ENCODE results near the gene KIF27.
"Not testable (repeated sequence)": the region's sequence is repeated elsewhere in the genome, so short reads cannot be mapped to it uniquely, and the experiment has no call there.

The KIF27 gene

DNA sequence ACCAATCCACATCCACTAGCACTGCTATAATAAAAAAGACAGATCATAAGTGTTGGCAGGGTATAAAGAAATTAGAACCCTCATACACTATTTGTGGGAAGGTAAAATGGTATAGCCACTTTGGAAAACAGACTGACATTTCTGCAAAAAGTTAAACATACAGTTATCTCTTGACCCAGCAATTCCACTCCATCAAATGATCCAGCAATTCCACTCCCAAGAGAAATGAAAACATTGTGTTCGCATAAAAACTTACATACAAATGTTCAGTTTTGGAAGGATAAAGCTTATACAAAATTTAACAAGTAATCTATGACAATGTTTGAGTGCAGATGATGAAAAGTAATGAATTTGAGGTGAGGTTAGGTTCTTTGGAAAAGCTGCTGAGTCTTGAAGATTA, 2.1 kb downstream of the KIF27 start:
- H4K91ac ChIP-seq (ENCODE audit: low read depth, low read length, poor library complexity), result no peak overlapping the region
- H3K27me3 ChIP-seq (ENCODE audit: control insufficient read depth in 3 of 3, insufficient read depth in 3 of 3, low read depth in 1 of 3, low read length in 3 of 3), result no peaks in the 10 kb centered on the region
- no peak overlapping the region for H3K4me3 ChIP-seq (ENCODE audit: low read length in 2 of 2)
- no peak overlapping the region for H2BK5ac ChIP-seq (ENCODE audit: low read length)
- peaks cover 0 to 17% of the 10 kb centered on the region in 2 donors for H3K36me3 ChIP-seq (replicated peaks in 1 of 2; ENCODE audit: control insufficient read depth in 2 of 2, insufficient read depth in 2 of 2, low read length in 2 of 2)
- H3K9ac ChIP-seq (ENCODE audit: low read depth, low read length, poor library complexity), result no peak overlapping the region
- no peak overlapping the region for H3K27ac ChIP-seq (replicated peaks; ENCODE audit: low read length)
- H2BK120ac ChIP-seq (ENCODE audit: low read depth, low read length), result no peak overlapping the region
- no peak overlapping the region for H3K23ac ChIP-seq (ENCODE audit: low read depth, low read length, poor library complexity)
- WGBS, 2 donors (ENCODE audit: extremely low coverage in 2 of 2, insufficient read length in 2 of 2, insufficient replicate concordance in 1 of 2), result no CpG with 5 or more reads among the region's 1 CpG
- H3K9me3 ChIP-seq (replicated peaks in 1 of 2; ENCODE audit: control insufficient read depth in 2 of 2, insufficient read depth in 1 of 2, low read depth in 1 of 2, low read length in 2 of 2), result no peaks in the 10 kb centered on the region
- DNase-seq (ENCODE audit: low spot score), result no peak
- no peak overlapping the region for H2AK5ac ChIP-seq (ENCODE audit: low read depth, low read length)
- no peak overlapping the region for H2AFZ ChIP-seq (ENCODE audit: low read length)
- H3K18ac ChIP-seq (ENCODE audit: low read length), result no peak overlapping the region
- no peaks in the 10 kb centered on the region for H3K79me1 ChIP-seq (ENCODE audit: low read depth, low read length)
- no peak overlapping the region for H4K8ac ChIP-seq (ENCODE audit: low read depth, low read length)
- H2BK15ac ChIP-seq (ENCODE audit: low read length), result no peak overlapping the region
- peaks cover 1 to 5% of the 10 kb centered on the region in 2 donors for H3K4me1 ChIP-seq (ENCODE audit: control insufficient read depth in 2 of 2, insufficient read depth in 1 of 2, low read depth in 1 of 2, low read length in 2 of 2)
- H2BK12ac ChIP-seq (ENCODE audit: low read length), result no peak overlapping the region
- H3K4me2 ChIP-seq (ENCODE audit: insufficient read depth, low read length, poor library complexity, severe bottlenecking), result no peak overlapping the region
- H3K4ac ChIP-seq (ENCODE audit: low read length), result no peak overlapping the region
- H3K14ac ChIP-seq (ENCODE audit: low read length), result no peak overlapping the region

DNA sequence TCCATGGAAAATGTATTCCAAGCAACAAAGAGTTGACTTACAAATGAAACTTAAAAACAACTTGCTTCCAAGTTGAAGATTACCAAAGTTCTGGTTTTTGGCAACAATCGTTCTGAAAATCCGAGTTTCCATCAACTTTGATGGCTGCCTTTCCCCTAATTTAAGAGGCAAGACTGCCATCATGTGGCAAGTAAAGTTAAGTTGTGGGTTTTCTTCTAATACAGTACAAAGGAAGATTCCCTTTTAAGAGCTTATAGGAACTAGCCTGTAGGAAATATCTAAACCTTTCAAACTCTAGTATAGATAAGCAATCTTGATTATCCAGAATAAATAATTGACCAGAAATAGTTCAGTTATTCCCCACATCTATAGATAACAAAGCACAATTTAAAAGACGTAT, 9.0 kb downstream of the KIF27 start:
- not testable (repeated sequence) for H3K27me3 ChIP-seq (ENCODE audit: control insufficient read depth in 3 of 3, insufficient read depth in 3 of 3, low read depth in 1 of 3, low read length in 3 of 3); H3K4me3 ChIP-seq (ENCODE audit: low read length in 2 of 2); H3K14ac ChIP-seq (ENCODE audit: low read length); H3K23ac ChIP-seq (ENCODE audit: low read depth, low read length, poor library complexity); DNase-seq (ENCODE audit: low spot score); H4K91ac ChIP-seq (ENCODE audit: low read depth, low read length, poor library complexity); H3K4ac ChIP-seq (ENCODE audit: low read length); H2AK5ac ChIP-seq (ENCODE audit: low read depth, low read length); H3K79me1 ChIP-seq (ENCODE audit: low read depth, low read length); H4K8ac ChIP-seq (ENCODE audit: low read depth, low read length); H3K4me2 ChIP-seq (ENCODE audit: insufficient read depth, low read length, poor library complexity, severe bottlenecking); H2BK120ac ChIP-seq (ENCODE audit: low read depth, low read length); H2BK12ac ChIP-seq (ENCODE audit: low read length); H3K9ac ChIP-seq (ENCODE audit: low read depth, low read length, poor library complexity); H3K4me1 ChIP-seq (ENCODE audit: control insufficient read depth in 2 of 2, insufficient read depth in 1 of 2, low read depth in 1 of 2, low read length in 2 of 2); H3K27ac ChIP-seq (replicated peaks; ENCODE audit: low read length); H2BK5ac ChIP-seq (ENCODE audit: low read length); H3K36me3 ChIP-seq (replicated peaks in 1 of 2; ENCODE audit: control insufficient read depth in 2 of 2, insufficient read depth in 2 of 2, low read length in 2 of 2); H3K18ac ChIP-seq (ENCODE audit: low read length); H2BK15ac ChIP-seq (ENCODE audit: low read length); H2AFZ ChIP-seq (ENCODE audit: low read length); H3K9me3 ChIP-seq (replicated peaks in 1 of 2; ENCODE audit: control insufficient read depth in 2 of 2, insufficient read depth in 1 of 2, low read depth in 1 of 2, low read length in 2 of 2)
- WGBS, 2 donors (ENCODE audit: extremely low coverage in 2 of 2, insufficient read length in 2 of 2, insufficient replicate concordance in 1 of 2), result no CpG with 5 or more reads among the region's 3 CpGs

DNA sequence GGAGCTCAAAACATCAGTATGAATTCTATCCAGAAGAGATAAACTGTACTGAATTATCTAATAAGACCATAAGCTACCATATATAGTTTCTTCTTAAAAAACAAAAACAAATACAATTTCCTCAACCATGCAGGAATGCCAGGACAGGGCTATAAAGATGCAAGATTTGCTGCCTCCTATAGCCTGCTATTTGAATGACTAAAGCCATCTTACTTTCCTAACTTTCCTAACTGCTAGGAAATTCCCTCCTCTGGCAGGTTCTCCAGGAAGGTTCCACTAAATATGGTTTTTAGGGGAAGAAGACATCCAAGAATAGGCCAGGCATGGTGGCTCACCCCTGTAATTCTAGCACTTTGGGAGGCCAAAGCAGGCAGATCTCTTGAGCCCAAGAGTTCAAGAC, 15.1 kb downstream of the KIF27 start:
- no peak overlapping the region for H2BK12ac ChIP-seq (ENCODE audit: low read length)
- H3K18ac ChIP-seq (ENCODE audit: low read length), result no peak overlapping the region
- no peak overlapping the region for H4K8ac ChIP-seq (ENCODE audit: low read depth, low read length)
- H3K23ac ChIP-seq (ENCODE audit: low read depth, low read length, poor library complexity), result no peak overlapping the region
- H3K27me3 ChIP-seq (ENCODE audit: control insufficient read depth in 3 of 3, insufficient read depth in 3 of 3, low read depth in 1 of 3, low read length in 3 of 3), result no peaks in the 10 kb centered on the region
- H3K4me2 ChIP-seq (ENCODE audit: insufficient read depth, low read length, poor library complexity, severe bottlenecking), result no peak overlapping the region
- H3K79me1 ChIP-seq (ENCODE audit: low read depth, low read length), result no peaks in the 10 kb centered on the region
- no peak overlapping the region for H3K4me3 ChIP-seq (ENCODE audit: low read length in 2 of 2)
- no peak overlapping the region for H2AFZ ChIP-seq (ENCODE audit: low read length)
- no peak overlapping the region for H2BK120ac ChIP-seq (ENCODE audit: low read depth, low read length)
- H3K9me3 ChIP-seq (replicated peaks in 1 of 2; ENCODE audit: control insufficient read depth in 2 of 2, insufficient read depth in 1 of 2, low read depth in 1 of 2, low read length in 2 of 2), result no peaks in the 10 kb centered on the region
- no peak overlapping the region for H3K27ac ChIP-seq (replicated peaks; ENCODE audit: low read length)
- no peak overlapping the region for H4K91ac ChIP-seq (ENCODE audit: low read depth, low read length, poor library complexity)
- H2BK15ac ChIP-seq (ENCODE audit: low read length), result no peak overlapping the region
- H3K4ac ChIP-seq (ENCODE audit: low read length), result no peak overlapping the region
- no peaks in the 10 kb centered on the region for H3K4me1 ChIP-seq (ENCODE audit: control insufficient read depth in 2 of 2, insufficient read depth in 1 of 2, low read depth in 1 of 2, low read length in 2 of 2)
- DNase-seq (ENCODE audit: low spot score), result no peak
- H2AK5ac ChIP-seq (ENCODE audit: low read depth, low read length), result no peak overlapping the region
- H2BK5ac ChIP-seq (ENCODE audit: low read length), result no peak overlapping the region
- no peak overlapping the region for H3K9ac ChIP-seq (ENCODE audit: low read depth, low read length, poor library complexity)
- no peak overlapping the region for H3K14ac ChIP-seq (ENCODE audit: low read length)
- H3K36me3 ChIP-seq (replicated peaks in 1 of 2; ENCODE audit: control insufficient read depth in 2 of 2, insufficient read depth in 2 of 2, low read length in 2 of 2), result no peaks in the 10 kb centered on the region

DNA sequence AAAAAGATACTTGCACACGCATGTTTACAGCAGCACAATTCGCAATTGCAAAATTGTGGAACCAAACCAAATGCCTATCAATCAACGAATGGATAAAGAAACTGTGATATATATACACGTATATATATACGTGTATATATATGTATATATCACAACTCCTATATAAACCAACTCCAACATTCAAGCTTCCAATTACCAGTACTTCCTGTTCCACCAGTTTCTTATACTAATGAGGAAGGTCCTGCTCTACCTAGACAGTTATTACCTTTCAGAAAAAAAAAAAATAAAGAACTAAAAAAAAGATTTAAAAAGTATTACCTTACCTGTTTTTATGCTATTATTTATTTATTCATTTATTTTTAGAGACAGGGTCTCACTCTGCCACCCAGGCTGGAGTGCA, 20.6 kb downstream of the KIF27 start:
- H3K79me1 ChIP-seq (ENCODE audit: low read depth, low read length); H4K8ac ChIP-seq (ENCODE audit: low read depth, low read length); H2BK120ac ChIP-seq (ENCODE audit: low read depth, low read length); H2AFZ ChIP-seq (ENCODE audit: low read length); H3K14ac ChIP-seq (ENCODE audit: low read length); H4K91ac ChIP-seq (ENCODE audit: low read depth, low read length, poor library complexity); H3K27me3 ChIP-seq (ENCODE audit: control insufficient read depth in 3 of 3, insufficient read depth in 3 of 3, low read depth in 1 of 3, low read length in 3 of 3); DNase-seq (ENCODE audit: low spot score); H3K4ac ChIP-seq (ENCODE audit: low read length); H3K36me3 ChIP-seq (replicated peaks in 1 of 2; ENCODE audit: control insufficient read depth in 2 of 2, insufficient read depth in 2 of 2, low read length in 2 of 2); H2BK5ac ChIP-seq (ENCODE audit: low read length); H2BK12ac ChIP-seq (ENCODE audit: low read length); H3K27ac ChIP-seq (replicated peaks; ENCODE audit: low read length); H2BK15ac ChIP-seq (ENCODE audit: low read length); H3K4me3 ChIP-seq (ENCODE audit: low read length in 2 of 2); H3K9me3 ChIP-seq (replicated peaks in 1 of 2; ENCODE audit: control insufficient read depth in 2 of 2, insufficient read depth in 1 of 2, low read depth in 1 of 2, low read length in 2 of 2); H3K18ac ChIP-seq (ENCODE audit: low read length); H3K4me2 ChIP-seq (ENCODE audit: insufficient read depth, low read length, poor library complexity, severe bottlenecking); H3K9ac ChIP-seq (ENCODE audit: low read depth, low read length, poor library complexity); H3K4me1 ChIP-seq (ENCODE audit: control insufficient read depth in 2 of 2, insufficient read depth in 1 of 2, low read depth in 1 of 2, low read length in 2 of 2); H3K23ac ChIP-seq (ENCODE audit: low read depth, low read length, poor library complexity); H2AK5ac ChIP-seq (ENCODE audit: low read depth, low read length): not testable (repeated sequence)
- WGBS, 2 donors (ENCODE audit: extremely low coverage in 2 of 2, insufficient read length in 2 of 2, insufficient replicate concordance in 1 of 2), result no CpG with 5 or more reads among the region's 5 CpGs
